H1 (cell line): ENCODE measurements around the gene UBE2D2. TPM values are rescaled to one million over a fixed set of nuclear protein-coding genes. Genes with fewer than 3 reads are reported as not detected.

Source experiments
- SAP30 ChIP-seq: fragments of 300-600 bp; sonication (generic); IDR thresholded peaks from 2 replicates; pipeline ENCODE4 v1.7.1; 2012; ENCODE audit warnings: low read length, moderate library complexity, mild to moderate bottlenecking, inconsistent platforms; ENCODE audit not compliant: insufficient read depth, insufficient replicate concordance
- SIRT6 ChIP-seq: IDR thresholded peaks from one replicate; pipeline ENCODE4 v1.7.1; 2012; ENCODE audit warnings: low read length, inconsistent platforms
- SIX5 ChIP-seq: IDR thresholded peaks from 2 replicates; pipeline ENCODE4 v1.6.1; 2011; ENCODE audit warnings: mild to moderate bottlenecking, low read depth, low read length
- polyA plus RNA-seq, 7 experiments: library from polyadenylated mRNA; depleted of rRNA in 3 of 7; stranded (reverse) in 5 of 7; unstranded in 2 of 7; fragments of >200 nt in 5 of 7; fragments of 200-250 nt in 2 of 7; gene quantifications; 1 replicate in 5 of 7; 2 replicates in 1 of 7; 4 replicates in 1 of 7; pipeline versions ENCODE4 v1.2.1 to v1.2.3, GENCODE V29; 2011 to 2013; ENCODE audit warnings: missing spikeins in 2 of 7, mixed read lengths in 2 of 7
- total RNA-seq: library from RNA; stranded (reverse); fragmentation: NEBNext Ultra II Directional; extraction: Animal tissue kit (Norgen Biotek cat#: 25700); gene quantifications from 2 replicates; pipeline ENCODE4 v1.2.1, GENCODE V29; 2021

The UBE2D2 gene
- total and polyA plus RNA-seq, 2 of the 8 experiments (the other 6 are each of a cell fraction or from before 2014, with no cell fraction given) = 66.9 to 203 TPM

DNA sequence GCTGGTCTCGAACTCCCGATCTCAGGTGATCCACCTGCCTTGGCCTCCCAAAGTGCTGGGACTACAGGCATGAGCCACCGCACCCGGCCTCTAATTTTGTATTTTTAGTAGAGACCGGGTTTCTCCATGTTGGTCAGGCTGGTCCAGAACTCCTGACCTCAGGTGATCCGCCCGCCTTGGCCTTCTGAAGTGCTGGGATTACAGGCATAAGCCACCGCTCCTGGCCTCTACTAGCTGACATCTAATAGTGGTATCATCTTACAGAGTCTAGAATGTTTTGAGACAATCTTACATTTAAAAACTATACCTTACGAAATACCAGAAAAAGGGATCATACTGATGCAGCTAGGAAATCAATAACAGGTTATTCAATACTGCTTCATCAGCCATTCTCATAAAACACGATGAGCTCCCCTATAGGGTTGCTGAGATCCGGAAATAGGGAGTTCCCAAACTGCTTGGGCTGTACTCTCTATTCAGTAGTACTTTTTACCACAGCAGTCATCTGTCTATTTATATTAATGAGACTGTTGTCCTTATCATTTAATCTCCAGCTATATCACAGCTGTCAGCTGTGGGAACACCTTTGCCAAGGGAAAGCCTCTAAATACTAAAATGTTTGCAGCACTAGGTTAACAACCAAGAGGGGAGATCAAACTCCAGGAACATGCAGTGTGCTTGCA is 8.1 kb upstream of the UBE2D2 start (continued):
- TF ChIP-seq SAP30 (no peak), SIX5 (no peak), SIRT6 (no peak)
